OCI-M2 (cell line): Measurements from ENCODE around the gene EFEMP2.

Experiments used
- DNase-seq: peaks from one replicate; lab custom pipeline; 2025; ENCODE audit not compliant: unreplicated experiment; lab: John Stamatoyannopoulos, UW

The EFEMP2 gene

GRCh38 chr11:65872586-65873317 lies at the start of gene EFEMP2:
EFEMP2 (minus strand) TSS chr11:65872800; CDS start chr11:65872354, 446 bp downstream.
- no peak for DNase-seq

DNA sequence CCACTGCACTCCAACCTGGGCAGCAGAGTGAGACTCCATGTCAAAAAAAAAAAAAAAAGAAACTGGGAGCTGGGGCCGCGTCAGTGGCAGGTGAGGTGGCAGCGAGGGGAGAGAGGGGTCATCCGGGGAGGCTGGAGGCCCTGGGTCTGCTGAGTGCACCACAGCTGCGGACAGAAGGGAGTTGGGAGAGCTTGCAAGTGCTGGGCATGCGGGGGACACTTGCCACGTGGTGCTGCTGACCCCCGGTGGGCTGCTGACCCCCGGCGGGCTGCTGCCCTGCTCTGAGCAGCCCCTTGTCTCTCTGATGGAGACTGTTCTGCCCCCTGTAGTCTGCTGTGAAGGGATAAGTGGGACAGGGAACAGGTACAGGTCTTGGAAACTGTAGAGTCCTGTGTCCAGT lies 49.3 kb upstream of the EFEMP2 start:
- DNase-seq = no peak

DNA sequence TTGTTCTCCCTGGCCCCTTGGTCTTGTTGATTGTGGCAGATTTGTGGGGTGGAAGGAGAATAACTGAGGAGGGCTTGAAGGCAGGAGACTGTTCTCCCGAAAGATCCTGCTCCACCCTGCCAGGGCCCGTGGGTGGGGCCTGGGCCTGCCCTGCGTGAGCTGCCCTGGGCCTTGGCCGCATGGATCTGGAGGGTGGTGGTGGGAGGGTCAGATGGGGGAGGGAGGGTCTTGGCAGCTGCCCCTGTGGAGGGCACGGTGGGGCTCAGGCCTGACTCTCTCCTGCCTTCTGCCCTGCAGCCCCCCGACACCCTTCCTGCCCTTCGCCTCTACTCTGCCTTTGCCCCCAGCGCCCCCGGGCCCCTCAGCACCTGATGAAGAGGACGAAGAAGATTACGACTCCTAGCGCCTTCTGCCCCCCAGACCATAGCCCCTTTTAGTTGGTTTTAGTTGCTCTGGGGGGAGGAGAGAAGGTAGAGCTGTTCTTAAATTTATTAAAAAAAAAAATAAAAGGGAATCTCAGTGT lies 48.5 kb upstream of the EFEMP2 start:
- no peak for DNase-seq

DNA sequence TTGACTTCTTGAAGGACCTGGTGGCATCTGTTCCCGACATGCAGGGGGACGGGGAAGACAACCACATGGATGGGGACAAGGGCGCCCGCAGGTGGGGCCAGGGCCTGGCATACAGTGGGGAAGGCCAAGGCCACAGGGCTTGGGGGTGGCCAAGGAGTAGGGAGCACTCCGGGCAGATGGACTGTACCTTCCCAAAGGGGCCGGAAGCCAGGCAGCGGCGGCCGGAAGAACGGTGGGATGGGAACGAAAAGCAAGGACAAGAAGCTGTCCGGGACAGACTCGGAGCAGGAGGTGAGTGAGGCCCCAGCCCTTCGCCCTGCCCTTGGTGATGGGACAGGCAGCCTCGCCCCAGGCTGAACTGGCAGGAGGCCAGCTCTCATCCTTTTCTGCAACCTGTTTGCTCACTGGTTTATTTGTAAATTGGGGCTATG lies 47.8 kb upstream of the EFEMP2 start:
- DNase-seq = no peak

- no peak for DNase-seq
Measured at GRCh38 chr11:65919573-65920371, 47.2 kb upstream of the EFEMP2 start.

- DNase-seq = peak; percentile 68
Measured at GRCh38 chr11:65919141-65919572, 46.6 kb upstream of the EFEMP2 start, which contains the start of gene DRAP1. DRAP1 (plus strand) TSS chr11:65919426; CDS start chr11:65919502, 76 bp downstream.

DNA sequence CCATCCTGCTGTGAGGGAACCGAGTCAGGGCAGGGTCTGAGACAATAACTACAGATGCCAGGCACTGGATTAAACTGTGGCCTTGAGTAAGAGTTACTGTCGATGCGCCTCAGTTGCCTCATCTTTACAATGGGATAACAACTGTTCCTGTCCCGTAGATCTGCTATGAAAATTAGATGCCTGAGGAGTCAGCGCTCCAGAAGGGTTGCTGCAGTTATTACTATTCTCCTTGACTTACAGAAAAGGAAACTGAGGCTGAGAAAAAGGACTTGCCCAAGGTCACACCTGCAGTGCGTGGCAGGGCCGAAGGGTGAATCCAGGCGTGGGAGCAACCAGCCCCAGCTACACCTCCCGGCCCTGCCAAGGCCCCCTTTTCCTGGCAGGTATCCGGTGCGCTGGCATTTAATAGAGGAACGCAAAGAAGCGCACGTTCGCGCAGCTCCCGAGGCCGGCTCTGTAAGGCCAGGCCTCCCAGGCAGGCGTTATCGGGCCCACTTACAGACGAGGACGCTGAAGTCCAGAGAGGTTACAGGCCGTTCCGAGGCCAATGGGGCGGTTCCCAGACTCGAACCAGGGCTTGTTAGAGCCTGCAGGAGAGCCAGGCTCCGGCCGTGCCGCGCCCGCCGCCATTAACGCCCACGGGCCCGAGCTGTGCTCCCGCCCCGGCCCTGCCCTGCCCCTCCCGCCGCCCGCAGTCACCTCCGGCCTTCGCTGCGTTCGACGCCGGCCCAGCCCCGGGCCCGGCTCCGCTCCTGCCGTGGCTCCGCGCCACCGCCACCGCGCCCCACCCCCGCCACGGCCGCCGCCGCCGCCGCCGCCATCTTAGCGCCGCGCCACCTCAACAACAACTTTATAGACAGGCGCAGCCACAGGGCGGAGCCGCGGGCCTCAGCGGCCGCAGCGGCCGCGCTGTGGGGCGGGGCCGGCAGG lies 45.9 kb upstream of the EFEMP2 start, which contains the start of gene C11orf68:
TSS of gene C11orf68 (minus strand) at position 852 of the 930 bp plus-strand sequence. CDS start at position 821, 31 bp downstream.
- no peak for DNase-seq

GRCh38 chr11:65917434-65918210 lies 45.0 kb upstream of the EFEMP2 start:
- DNase-seq = no peak

- DNase-seq = no peak
Measured at GRCh38 chr11:65917077-65917433, 44.5 kb upstream of the EFEMP2 start.

GRCh38 chr11:65916391-65916790 lies 43.8 kb upstream of the EFEMP2 start:
- DNase-seq = no peak

DNA sequence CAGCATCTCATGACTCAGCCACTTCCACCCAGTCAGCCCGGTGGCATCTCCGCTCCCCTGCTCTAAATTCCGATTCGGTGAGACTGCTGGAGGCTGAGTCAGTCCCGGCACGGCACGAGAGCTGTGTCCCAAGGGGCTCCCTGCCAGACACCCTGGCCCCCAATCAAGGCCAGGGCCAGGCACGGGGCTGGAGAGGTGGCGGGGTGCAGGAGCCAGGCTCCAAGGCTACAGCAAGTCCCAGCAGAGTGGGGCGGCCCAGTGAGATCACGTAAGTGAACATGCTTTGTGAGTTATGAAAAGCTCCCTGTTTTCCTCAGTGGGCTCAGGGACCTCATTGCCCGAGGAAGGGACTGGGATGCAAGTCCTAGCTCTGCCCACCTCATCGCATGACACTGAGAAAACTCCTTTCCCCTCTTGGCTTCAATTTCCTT lies 43.2 kb upstream of the EFEMP2 start:
- DNase-seq = no peak

GRCh38 chr11:65915101-65915820 lies 42.7 kb upstream of the EFEMP2 start:
- DNase-seq = no peak

DNA sequence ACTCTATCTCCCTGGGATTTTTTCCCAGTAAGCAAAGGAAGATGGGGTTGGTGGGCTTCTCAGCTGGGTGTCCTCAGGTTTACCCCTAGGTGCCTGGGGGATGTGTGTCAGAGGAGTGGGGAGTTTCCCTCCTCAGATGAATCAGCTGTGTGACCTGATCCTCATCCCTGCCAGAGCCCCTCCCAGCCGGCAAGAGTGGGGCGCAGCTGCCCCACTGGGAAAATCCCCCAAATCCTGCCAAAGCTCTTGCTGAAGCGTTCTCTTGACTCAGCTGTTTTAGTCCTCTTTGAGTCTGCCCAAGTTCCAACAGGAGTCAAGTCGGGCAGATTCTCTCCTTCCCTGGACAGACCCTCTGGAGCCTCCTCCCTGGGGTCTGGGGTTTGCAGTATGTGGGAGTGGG lies 40.2 kb upstream of the EFEMP2 start:
- DNase-seq = no peak

DNA sequence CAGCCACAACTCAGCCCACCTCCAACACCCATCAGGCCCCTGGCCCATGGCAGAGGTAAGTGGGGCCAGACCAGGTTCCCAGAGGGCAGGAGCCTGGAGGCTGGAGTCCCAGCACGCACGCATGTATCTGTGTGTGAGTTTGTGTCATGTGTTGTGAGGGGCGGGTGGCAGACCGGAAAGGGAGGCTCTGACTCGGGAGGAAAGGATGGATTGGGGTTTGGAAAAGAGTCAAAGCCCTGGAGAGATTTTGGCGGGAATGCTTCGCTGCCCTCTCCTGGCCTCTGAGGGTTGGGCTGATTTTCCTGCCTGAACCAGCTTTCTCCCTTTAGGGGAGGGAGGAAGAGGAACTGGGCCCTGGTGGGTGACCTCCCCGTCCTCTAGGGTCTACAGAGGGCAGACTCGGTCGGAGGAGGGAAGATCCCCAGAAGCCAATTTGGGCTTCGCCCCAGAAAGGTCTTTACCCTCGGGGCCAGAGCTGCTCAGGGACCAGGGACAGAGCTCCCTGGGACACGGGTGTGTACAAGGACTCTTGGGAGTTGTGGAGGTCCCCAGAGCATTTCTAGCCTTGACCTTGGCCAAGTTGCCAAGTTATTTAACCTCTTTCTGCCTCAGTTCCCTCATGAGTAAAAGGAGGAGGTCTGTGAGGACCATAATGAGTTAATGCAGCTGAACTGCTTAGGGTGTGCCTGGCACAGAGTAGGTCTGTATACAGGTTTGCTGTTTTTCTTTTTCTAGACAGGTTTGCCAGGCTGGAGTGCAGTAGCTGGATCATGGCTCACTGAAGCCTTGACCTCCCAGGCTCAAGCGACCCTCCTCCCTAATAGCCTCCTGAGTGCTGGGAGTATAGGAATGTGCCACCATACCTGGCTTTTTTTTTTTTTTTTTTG lies 39.3 kb upstream of the EFEMP2 start:
- no peak for DNase-seq

GRCh38 chr11:65907878-65908277 lies 35.3 kb upstream of the EFEMP2 start:
- no peak for DNase-seq

DNA sequence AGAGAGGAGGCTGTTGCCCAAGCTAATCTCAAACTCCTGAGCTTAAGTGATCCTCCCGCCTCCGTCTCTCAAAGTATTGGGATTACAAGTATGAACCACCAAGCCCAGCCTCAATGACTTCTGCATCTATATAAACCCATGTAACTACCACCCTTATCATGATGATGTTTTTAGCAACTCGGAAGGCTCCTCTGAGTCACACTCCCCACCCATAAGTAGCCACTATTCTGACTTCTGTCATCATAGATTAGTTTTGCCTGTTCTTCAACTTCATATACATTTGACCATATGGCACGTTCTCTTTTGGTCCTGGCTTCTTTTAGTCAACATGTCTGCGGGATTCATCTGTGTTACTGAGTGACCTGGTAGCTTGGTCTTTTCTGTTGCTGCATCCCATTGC lies 34.0 kb upstream of the EFEMP2 start:
- no peak for DNase-seq

DNA sequence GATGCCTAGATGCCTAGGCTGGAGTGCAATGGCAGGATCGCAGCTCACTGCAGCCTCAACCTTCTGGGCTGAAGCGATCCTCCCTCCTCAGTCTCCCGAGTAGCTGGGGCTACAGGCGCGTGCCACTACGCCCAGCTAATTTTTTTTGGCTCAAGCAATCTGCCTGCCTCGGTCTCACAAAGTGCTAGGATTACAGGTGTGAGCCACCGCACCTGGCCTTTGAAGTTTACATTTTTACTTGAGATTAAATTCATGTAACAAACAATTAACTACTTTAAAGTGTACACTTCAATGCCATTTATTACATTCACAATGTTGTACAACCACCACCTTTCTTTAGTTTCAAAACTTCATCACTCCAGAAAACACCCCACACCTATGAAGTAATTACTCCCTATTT lies 31.1 kb upstream of the EFEMP2 start:
- DNase-seq = no peak

DNA sequence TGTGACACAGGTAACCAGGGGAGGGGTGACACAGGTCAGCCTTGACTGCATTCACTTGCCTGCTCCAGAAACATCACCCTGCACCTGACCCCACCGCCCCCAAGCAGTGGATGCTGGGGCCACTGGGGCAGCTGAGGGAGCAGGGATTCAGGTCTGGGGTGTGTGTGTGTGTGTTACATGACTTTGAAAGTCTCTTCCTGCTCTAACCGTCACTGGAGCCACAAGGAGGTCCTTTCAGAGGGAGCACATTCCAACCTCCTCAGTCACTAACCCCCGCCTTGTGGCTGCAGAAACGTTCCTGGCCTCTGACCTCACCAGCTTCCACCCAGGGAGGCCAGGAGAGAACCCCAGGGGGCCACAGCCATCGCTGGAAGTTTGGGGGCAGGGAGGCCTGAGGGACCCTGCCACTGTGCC lies 30.5 kb upstream of the EFEMP2 start:
- no peak for DNase-seq

DNA sequence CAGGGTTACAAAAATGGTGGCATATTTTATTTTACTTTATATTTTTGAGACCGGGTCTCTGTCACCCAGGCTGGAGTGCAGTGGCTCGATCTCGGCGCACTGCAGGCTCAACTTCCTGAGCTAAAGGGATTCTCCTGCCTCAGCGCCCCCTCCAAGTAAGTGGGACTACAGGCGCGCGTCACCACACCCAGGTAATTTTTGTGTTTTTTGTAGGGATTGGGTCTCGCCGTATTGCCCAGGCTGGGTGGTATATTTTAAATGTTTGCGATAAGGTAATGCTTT lies 28.2 kb upstream of the EFEMP2 start:
- no peak for DNase-seq
